HEK293 (cell line): ENCODE results near the gene OR2V2.

Experiments
- CTCF ChIA-PET: fragments of 350-600 bp; formaldehyde crosslinking; extraction: SDS; loops from one replicate; lab custom pipeline; 2021; ENCODE audit warnings: antibody characterized with exemption; lab: Yijun Ruan, JAX
- POLR2A ChIA-PET: fragments of 300-600 bp; formaldehyde crosslinking; extraction: SDS; loops from one replicate; lab custom pipeline; 2020; ENCODE audit warnings: antibody characterized with exemption, inconsistent platforms; lab: Yijun Ruan, JAX
- H3K27ac ChIP-seq: fragments of 200-500 bp; sonication (Bioruptor generic); 2 replicates; pipeline ENCODE4 v1.5.1; 2014; ENCODE audit warnings: low read depth, low read length, control low read depth, inconsistent platforms; ENCODE audit errors: extremely low read depth
- H3K36me3 ChIP-seq, 2 experiments: fragments of 200-500 bp in 1 of 2; sonication (Bioruptor generic) in 1 of 2; 1 replicate in 1 of 2; 2 replicates in 1 of 2; pipeline ENCODE4 v1.5.1; 2014 to 2017; ENCODE audit warnings: inconsistent platforms in 2 of 2, low read length in 2 of 2; ENCODE audit not compliant: control insufficient read depth in 2 of 2, insufficient read depth in 1 of 2
- H3K4me1 ChIP-seq: fragments of 200-500 bp; sonication (Bioruptor generic); 2 replicates; pipeline ENCODE4 v1.5.1; 2014; ENCODE audit warnings: mild to moderate bottlenecking, low read length, inconsistent platforms; ENCODE audit not compliant: control insufficient read depth, insufficient read depth
- H3K4me3 ChIP-seq: 2 replicates; pipeline ENCODE4 v1.5.1; 2011; ENCODE audit warnings: low read depth, mild to moderate bottlenecking, control low read depth, low read length, moderate library complexity
- H3K9me3 ChIP-seq: fragments of 200-500 bp; sonication (Bioruptor generic); 2 replicates; pipeline ENCODE4 v1.5.1; 2014; ENCODE audit warnings: low read depth, low read length, inconsistent platforms; ENCODE audit not compliant: control insufficient read depth, insufficient read depth
- EGR2 ChIP-seq: fragments of 450-650 bp; formaldehyde crosslinking; IDR thresholded peaks from 2 replicates; pipeline ENCODE4 v1.5.1; 2016; ENCODE audit warnings: low read depth, missing biosample characterization, missing genetic modification characterization
- GLIS1 ChIP-seq: fragments of 450-650 bp; formaldehyde crosslinking; IDR thresholded peaks from 2 replicates; pipeline ENCODE4 v1.5.1; 2016; ENCODE audit warnings: missing biosample characterization, missing genetic modification characterization
- HOXC10 ChIP-seq: sonication (generic); formaldehyde crosslinking; IDR thresholded peaks from 2 replicates; pipeline ENCODE4 v1.8.1; 2023; ENCODE audit warnings: mild to moderate bottlenecking, missing genetic modification reagents
- KLF1 ChIP-seq: fragments of 450-650 bp; formaldehyde crosslinking; IDR thresholded peaks from 2 replicates; pipeline ENCODE4 v1.5.1; 2016; ENCODE audit warnings: missing biosample characterization, missing genetic modification characterization
- KLF8 ChIP-seq: fragments of 450-650 bp; formaldehyde crosslinking; IDR thresholded peaks from 2 replicates; pipeline ENCODE4 v1.5.1; 2016; ENCODE audit warnings: missing biosample characterization, missing genetic modification characterization
- PRDM4 ChIP-seq: fragments of 450-650 bp; formaldehyde crosslinking; IDR thresholded peaks from 2 replicates; pipeline ENCODE4 v1.5.1; 2017; ENCODE audit warnings: missing biosample characterization, missing genetic modification characterization
- TRIM28 ChIP-seq: IDR thresholded peaks from 2 replicates; pipeline ENCODE4 v1.6.1; 2011; ENCODE audit warnings: low read length, control low read depth, borderline replicate concordance
- ZBTB17 ChIP-seq: fragments of 450-650 bp; formaldehyde crosslinking; IDR thresholded peaks from 2 replicates; pipeline ENCODE4 v1.5.1; 2016; ENCODE audit warnings: missing biosample characterization, missing genetic modification characterization
- ZBTB21 ChIP-seq: fragments of 450-650 bp; formaldehyde crosslinking; IDR thresholded peaks from 2 replicates; pipeline ENCODE4 v1.5.1; 2017; ENCODE audit warnings: missing biosample characterization, missing genetic modification characterization
- ZEB2 ChIP-seq: fragments of 450-650 bp; formaldehyde crosslinking; IDR thresholded peaks from 2 replicates; pipeline ENCODE4 v1.5.1; 2016; ENCODE audit warnings: missing biosample characterization, missing genetic modification characterization
- ZFP37 ChIP-seq: fragments of 450-650 bp; formaldehyde crosslinking; IDR thresholded peaks from 2 replicates; pipeline ENCODE4 v1.5.1; 2016; ENCODE audit warnings: missing biosample characterization, missing genetic modification characterization
- ZNF112 ChIP-seq: fragments of 450-650 bp; formaldehyde crosslinking; IDR thresholded peaks from 2 replicates; pipeline ENCODE4 v1.5.0; 2017; ENCODE audit warnings: missing biosample characterization, missing genetic modification characterization
- ZNF133 ChIP-seq: fragments of 450-650 bp; formaldehyde crosslinking; IDR thresholded peaks from 2 replicates; pipeline ENCODE4 v1.5.1; 2016; ENCODE audit warnings: missing biosample characterization, missing genetic modification characterization
- ZNF175 ChIP-seq: fragments of 450-650 bp; formaldehyde crosslinking; IDR thresholded peaks from 2 replicates; pipeline ENCODE4 v1.5.1; 2016; ENCODE audit warnings: missing biosample characterization, missing genetic modification characterization
- ZNF24 ChIP-seq: fragments of 450-650 bp; formaldehyde crosslinking; IDR thresholded peaks from 2 replicates; pipeline ENCODE4 v1.5.1; 2016; ENCODE audit warnings: missing biosample characterization, missing genetic modification characterization
- ZNF335 ChIP-seq: fragments of 450-650 bp; formaldehyde crosslinking; conservative IDR thresholded peaks from 2 replicates; pipeline ENCODE4 v1.5.1; 2016; ENCODE audit warnings: missing biosample characterization, missing genetic modification characterization
- ZNF341 ChIP-seq: fragments of 450-650 bp; formaldehyde crosslinking; IDR thresholded peaks from 2 replicates; pipeline ENCODE4; 2016; ENCODE audit warnings: low read depth, missing biosample characterization, missing genetic modification characterization
- ZNF366 ChIP-seq: fragments of 450-650 bp; formaldehyde crosslinking; conservative IDR thresholded peaks from 2 replicates; pipeline ENCODE4 v1.5.1; 2016; ENCODE audit warnings: missing biosample characterization, missing genetic modification characterization
- ZNF391 ChIP-seq: fragments of 450-650 bp; formaldehyde crosslinking; IDR thresholded peaks from 2 replicates; pipeline ENCODE4 v1.5.1; 2016; ENCODE audit warnings: low read depth, missing biosample characterization, missing genetic modification characterization, borderline replicate concordance
- ZNF449 ChIP-seq: fragments of 450-650 bp; formaldehyde crosslinking; IDR thresholded peaks from 2 replicates; pipeline ENCODE4 v1.5.1; 2017; ENCODE audit warnings: missing biosample characterization, mild to moderate bottlenecking, missing genetic modification characterization, moderate library complexity
- ZNF596 ChIP-seq: fragments of 450-650 bp; IDR thresholded peaks from 2 replicates; pipeline ENCODE4 v1.5.0; 2018; ENCODE audit warnings: missing biosample characterization, mild to moderate bottlenecking, missing genetic modification characterization, moderate library complexity
- ZNF629 ChIP-seq: fragments of 450-650 bp; formaldehyde crosslinking; IDR thresholded peaks from 2 replicates; pipeline ENCODE4 v1.5.1; 2017; ENCODE audit warnings: missing biosample characterization, missing genetic modification characterization
- ZNF692 ChIP-seq: fragments of 450-650 bp; formaldehyde crosslinking; IDR thresholded peaks from 2 replicates; pipeline ENCODE4 v1.5.1; 2016; ENCODE audit warnings: missing biosample characterization, missing genetic modification characterization
- ZNF76 ChIP-seq: fragments of 450-650 bp; formaldehyde crosslinking; IDR thresholded peaks from 2 replicates; pipeline ENCODE4; 2016; ENCODE audit warnings: low read depth, missing biosample characterization, missing genetic modification characterization, borderline replicate concordance
- ZNF777 ChIP-seq: fragments of 450-650 bp; formaldehyde crosslinking; IDR thresholded peaks from 2 replicates; pipeline ENCODE4 v1.5.1; 2017; ENCODE audit warnings: missing biosample characterization, missing genetic modification characterization, borderline replicate concordance
- TF ChIP-seq, protein P1 (sequence below): fragments of 450-650 bp; formaldehyde crosslinking; IDR thresholded peaks from 2 replicates; pipeline ENCODE4 v1.5.1; 2016; ENCODE audit warnings: missing biosample characterization, missing genetic modification characterization
- TF ChIP-seq, protein P2 (sequence below): fragments of 450-650 bp; formaldehyde crosslinking; IDR thresholded peaks from 2 replicates; pipeline ENCODE4 v1.5.1; 2016; ENCODE audit warnings: missing biosample characterization, missing genetic modification characterization

Gene OR2V2

DNA sequence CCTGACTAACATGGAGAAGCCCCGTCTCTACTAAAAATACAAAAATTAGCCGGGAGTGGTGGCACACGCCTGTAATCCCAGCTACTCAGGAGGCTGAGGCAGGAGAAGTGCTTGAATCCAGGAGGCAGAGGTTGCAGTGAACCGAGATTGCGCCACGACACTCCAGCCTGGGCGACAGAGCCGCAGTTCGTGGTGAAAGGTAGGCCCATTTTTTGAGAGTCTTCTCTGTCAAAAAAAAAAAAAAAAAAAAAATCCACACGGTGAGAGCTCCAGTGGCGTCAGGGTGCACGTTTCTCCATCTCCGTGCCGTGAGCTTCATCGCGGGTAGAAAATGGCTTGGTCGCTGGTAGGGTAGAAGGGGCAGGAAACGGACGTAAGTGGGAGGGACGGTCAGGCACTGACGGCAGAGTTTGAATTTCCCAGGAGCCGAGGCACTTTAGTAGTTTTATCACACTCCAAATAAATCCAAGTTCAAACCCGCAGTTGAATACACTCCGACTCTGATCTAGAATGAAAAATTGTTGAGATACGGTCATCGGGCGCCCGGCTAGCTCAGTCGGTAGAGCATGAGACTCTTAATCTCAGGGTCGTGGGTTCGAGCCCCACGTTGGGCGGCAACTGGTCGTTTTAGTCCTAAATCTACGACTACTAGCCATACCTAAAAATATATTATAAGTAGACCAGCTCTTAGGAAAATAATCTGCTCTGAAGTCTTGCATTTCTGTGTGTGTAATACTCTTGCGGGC, 60.0 kb downstream of the OR2V2 start (continued):
- TF ChIP-seq PRDM4 (0 out of 2 replicates have a peak, but pooled peaks have one; percentile 23), ZNF596 (no peak), ZNF391 (tag by site-specific recombination) (peak; percentile 72), ZNF449 (tag by site-specific recombination) (peak; percentile 68; the same call in 1 of the 2 replicates), ZNF629 (peak; percentile 82), HOXC10 (CRISPR knock-in tag) (no peak), ZBTB17 (tag by site-specific recombination) (peak; percentile 72), TRIM28 (peak; percentile 86; the same call in 1 of the 2 replicates), ZNF777 (tag by site-specific recombination) (peak; percentile 44), ZNF366 (no peak), ZNF24 (tag by site-specific recombination) (peak; percentile 79; the same call in 1 of the 2 replicates), ZNF76 (tag by site-specific recombination) (peak; percentile 67; the same call in 1 of the 2 replicates), KLF1 (tag by site-specific recombination) (no peak), ZFP37 (tag by site-specific recombination) (peak; percentile 81; the same call in 1 of the 2 replicates), ZNF133 (tag by site-specific recombination) (no peak), ZNF335 (peak; percentile 77)
- TF ChIP-seq, protein P1, sequence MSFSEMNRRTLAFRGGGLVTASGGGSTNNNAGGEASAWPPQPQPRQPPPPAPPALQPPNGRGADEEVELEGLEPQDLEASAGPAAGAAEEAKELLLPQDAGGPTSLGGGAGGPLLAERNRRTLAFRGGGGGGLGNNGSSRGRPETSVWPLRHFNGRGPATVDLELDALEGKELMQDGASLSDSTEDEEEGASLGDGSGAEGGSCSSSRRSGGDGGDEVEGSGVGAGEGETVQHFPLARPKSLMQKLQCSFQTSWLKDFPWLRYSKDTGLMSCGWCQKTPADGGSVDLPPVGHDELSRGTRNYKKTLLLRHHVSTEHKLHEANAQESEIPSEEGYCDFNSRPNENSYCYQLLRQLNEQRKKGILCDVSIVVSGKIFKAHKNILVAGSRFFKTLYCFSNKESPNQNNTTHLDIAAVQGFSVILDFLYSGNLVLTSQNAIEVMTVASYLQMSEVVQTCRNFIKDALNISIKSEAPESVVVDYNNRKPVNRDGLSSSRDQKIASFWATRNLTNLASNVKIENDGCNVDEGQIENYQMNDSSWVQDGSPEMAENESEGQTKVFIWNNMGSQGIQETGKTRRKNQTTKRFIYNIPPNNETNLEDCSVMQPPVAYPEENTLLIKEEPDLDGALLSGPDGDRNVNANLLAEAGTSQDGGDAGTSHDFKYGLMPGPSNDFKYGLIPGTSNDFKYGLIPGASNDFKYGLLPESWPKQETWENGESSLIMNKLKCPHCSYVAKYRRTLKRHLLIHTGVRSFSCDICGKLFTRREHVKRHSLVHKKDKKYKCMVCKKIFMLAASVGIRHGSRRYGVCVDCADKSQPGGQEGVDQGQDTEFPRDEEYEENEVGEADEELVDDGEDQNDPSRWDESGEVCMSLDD: no peak
- TF ChIP-seq, protein P2, sequence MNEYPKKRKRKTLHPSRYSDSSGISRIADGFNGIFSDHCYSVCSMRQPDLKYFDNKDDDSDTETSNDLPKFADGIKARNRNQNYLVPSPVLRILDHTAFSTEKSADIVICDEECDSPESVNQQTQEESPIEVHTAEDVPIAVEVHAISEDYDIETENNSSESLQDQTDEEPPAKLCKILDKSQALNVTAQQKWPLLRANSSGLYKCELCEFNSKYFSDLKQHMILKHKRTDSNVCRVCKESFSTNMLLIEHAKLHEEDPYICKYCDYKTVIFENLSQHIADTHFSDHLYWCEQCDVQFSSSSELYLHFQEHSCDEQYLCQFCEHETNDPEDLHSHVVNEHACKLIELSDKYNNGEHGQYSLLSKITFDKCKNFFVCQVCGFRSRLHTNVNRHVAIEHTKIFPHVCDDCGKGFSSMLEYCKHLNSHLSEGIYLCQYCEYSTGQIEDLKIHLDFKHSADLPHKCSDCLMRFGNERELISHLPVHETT (tag by site-specific recombination): peak; percentile 82

- no peak overlapping the region for H3K27ac ChIP-seq
- no peaks in the 10 kb centered on the region for H3K9me3 ChIP-seq
- H3K4me1 ChIP-seq: no peaks in the 10 kb centered on the region
- H3K36me3 ChIP-seq: no peaks in the 10 kb centered on the region
- ChIA-PET CTCF (interaction anchor here (1.5 to 2.2 kb wide), 3 partner anchors 15 to 39 kb away, joined by 3 to 11 read pairs (median 8); partner anchors contain the start of gene TRIM41), POLR2A (interaction anchor here (0.7 to 5.5 kb wide), 9 partner anchors 8 to 347 kb away, joined by 3 to 86 read pairs (median 8); partner anchors contain the start of genes RACK1, TRIM41 and ZFP62)
- H3K4me3 ChIP-seq: no peak overlapping the region
- no peak for TF ChIP-seq ZNF449 (tag by site-specific recombination)
- TF ChIP-seq ZEB2: 0 out of 2 replicates have a peak, but pooled peaks have one; percentile 3
- TF ChIP-seq EGR2 (tag by site-specific recombination): no peak
- TF ChIP-seq ZNF692 (tag by site-specific recombination): 0 out of 2 replicates have a peak, but pooled peaks have one; percentile 6
- TF ChIP-seq KLF8 (tag by site-specific recombination): no peak
- no peak for TF ChIP-seq GLIS1 (tag by site-specific recombination)
- no peak for TF ChIP-seq ZNF175
- TF ChIP-seq ZNF24 (tag by site-specific recombination): no peak
- TF ChIP-seq ZNF112 (tag by site-specific recombination): no peak
- TF ChIP-seq ZNF341 (tag by site-specific recombination): no peak
- TF ChIP-seq ZBTB21 (tag by site-specific recombination): no peak
Measured at GRCh38 chr5:181207960-181208253, 60.5 kb downstream of the OR2V2 start.
